HG03060 (cell line): ENCODE measurements around the gene AGBL5.
"Not testable (repeated sequence)": the region's sequence is repeated elsewhere in the genome, so short reads cannot be mapped to it uniquely, and the experiment has no call there.

Source experiments
- ATAC-seq: cut with Tn5 transposase; IDR thresholded peaks from one replicate; pipeline ENCODE4 v1.9.1; 2021; ENCODE audit warnings: low read depth, moderate number of reproducible peaks; ENCODE audit not compliant: unreplicated experiment

Gene AGBL5

DNA sequence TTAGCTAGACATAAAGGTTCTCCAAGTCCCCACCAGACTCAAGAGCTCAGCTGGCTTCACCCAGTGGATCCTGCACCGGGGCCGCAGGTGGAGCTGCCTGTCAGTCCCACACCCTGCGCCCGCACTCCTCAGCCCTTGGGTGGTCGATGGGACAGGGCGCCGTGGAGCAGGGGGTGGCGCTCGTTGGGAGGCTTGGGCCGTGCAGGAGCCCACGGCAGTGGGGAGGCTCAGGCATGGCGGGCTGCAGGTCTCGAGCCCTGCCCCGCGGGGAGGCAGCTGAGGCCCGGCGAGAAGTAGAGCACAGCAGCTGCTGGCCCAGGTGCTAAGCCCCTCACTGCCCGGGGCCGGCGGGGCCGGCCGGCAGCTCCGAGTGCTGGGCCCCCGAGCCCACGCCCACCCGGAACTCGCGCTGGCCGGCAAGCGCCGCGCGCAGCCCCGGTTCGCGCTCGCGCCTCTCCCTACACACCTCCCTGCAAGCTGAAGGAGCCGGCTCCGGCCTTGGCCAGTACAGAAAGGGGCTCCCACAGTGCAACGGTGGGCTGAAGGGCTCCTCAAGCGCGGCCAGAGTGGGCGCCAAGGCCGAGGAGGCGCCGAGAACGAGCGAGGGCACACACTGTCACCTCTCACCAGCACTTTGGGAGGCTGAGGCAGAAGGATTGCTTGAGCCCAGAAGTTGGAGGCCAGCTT, 60.1 kb downstream of the AGBL5 start:
- not testable (repeated sequence) for ATAC-seq

DNA sequence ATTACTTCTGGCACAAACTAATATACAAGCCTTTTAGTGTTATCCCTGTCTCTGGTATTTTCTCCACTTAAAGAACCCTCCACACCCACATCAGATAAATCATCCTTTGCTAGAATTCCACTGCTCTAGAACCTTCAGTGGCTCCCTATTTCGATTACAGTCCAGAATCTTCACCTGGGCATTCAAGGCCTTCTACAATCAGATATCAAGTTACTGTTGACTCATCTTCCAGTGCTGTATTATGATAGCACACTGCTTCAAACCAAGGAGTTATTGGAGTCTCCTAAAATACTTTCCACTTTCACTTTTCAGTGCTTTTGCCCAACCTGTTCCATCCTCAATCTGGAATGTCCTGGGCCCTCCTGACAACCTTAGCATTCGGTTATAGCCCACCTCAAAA, 64.1 kb downstream of the AGBL5 start:
- no peak for ATAC-seq

DNA sequence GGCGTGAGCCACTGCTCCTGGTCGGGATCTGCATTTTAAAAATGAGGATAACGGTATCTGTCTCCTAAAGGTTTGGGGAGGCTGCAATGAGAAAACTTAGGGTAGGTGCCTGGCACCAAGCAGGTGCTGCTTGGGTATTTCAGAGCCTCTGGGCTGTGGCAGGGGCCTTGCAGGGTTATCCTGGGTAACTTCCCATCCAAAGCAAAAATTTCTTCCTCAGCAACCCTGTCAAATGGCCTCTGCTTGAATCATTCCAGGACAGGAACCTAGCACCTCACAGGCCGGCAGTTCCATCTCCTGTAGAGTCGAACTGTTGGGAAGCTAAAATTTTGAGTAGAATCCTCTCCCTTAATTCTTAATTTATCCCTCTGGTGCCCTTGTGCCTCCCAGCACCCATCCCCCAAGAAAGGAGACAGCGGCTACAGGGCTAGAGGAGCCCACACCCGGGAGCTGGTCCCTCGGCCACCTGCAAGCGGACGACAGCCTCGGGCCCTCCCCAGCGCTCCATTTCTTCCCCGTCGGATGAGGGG, 66.6 kb downstream of the AGBL5 start:
- ATAC-seq, result no peak

DNA sequence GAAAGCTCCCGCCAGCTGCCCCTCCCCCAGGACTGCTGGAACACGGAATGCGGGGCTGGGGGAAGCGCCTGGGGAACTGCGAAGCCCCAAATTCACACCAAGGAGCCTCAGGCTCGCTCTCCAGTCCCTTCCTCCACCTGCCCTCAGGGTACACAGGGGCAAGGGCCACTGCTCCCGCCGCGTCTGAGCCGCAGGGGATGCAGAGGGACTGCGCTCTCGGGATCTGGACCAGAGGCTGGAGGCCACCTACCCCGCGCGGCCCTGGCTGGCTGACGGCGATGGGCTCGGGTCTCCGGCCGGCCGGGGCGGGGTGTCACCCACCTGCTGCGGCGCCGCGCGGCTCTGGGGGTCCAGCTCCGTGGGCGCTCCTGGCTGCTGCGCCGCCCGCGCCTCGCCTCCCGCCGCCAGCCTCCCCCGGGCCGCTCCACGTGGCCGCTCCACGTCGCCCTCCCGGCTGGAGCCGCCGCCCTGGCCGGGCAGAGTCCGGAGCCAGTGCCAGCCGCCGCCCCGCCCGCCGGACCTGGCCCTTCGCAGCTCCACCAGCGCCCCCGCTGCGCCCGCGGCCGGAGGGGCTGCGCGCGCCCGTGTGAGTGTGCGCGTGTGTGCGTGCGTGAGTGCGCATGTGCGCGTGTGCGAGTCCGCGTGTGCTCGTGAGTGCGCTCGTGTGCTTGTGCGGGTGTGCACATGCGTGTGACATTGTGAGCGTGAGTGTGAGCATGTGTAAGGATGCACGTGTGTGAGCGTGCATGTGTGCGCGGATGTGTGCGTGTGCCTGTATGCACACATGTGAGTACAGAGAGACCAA, 67.3 kb downstream of the AGBL5 start, which contains the start of gene CGREF1:
Gene CGREF1 (minus strand): TSS at position 604 of the 805 bp plus-strand sequence. CDS start 14,762 bp downstream, outside the sequence.
- ATAC-seq, result no peak

DNA sequence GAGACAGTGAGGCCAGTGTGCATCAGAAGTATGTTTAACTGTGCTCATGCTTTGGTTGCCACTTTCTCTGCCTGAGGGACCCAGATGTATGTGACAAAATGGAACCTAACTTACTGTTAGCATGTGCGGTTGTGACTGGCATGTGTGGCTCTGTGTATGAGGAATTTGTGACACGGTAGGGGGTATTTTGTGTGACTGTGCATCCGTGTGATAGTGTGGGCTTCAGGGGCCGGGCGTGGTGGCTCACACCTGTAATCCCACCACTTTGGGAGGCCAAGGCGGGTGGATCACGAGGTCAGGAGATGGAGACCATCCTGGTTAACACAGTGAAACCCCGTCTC, 67.8 kb downstream of the AGBL5 start:
- ATAC-seq, result not testable (repeated sequence)
